Stimulated activated CD8-positive, alpha-beta memory T cell treated with anti-CD3 and anti-CD28 coated beads, Interleukin-15, amount 100 ng/mL, for 48 hours (primary cell): Measurements from ENCODE around the gene OVOL2.
A peak's percentile ranks its signal among the peaks of the same experiment; 100 is the strongest.

Source experiments
- DNase-seq, 2 donors: peaks; one replicate each; pipeline ENCODE4 v3.0.0-alpha.2; 2020; ENCODE audit warnings: low read depth in 2 of 2

The OVOL2 gene

DNA sequence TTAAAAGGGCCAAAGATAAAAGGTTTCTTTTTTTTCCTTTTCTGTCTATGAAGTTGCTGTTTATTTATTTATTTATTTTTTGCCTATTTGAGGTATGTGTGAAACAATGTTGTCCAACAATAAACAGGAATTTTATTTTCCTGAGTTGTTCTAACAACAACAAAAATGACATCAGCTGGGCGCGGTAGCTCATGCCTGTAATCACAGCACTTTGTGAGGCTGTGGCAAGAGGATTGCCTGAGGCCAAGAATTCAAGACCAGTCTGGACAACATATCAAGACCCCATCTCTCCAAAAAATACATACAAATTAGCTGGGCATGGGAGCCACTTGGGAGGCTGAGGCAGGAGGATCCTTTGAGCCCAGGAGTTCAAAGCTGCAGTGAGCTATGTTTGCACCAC lies 44.8 kb downstream of the OVOL2 start:
- DNase-seq = no peak

DNA sequence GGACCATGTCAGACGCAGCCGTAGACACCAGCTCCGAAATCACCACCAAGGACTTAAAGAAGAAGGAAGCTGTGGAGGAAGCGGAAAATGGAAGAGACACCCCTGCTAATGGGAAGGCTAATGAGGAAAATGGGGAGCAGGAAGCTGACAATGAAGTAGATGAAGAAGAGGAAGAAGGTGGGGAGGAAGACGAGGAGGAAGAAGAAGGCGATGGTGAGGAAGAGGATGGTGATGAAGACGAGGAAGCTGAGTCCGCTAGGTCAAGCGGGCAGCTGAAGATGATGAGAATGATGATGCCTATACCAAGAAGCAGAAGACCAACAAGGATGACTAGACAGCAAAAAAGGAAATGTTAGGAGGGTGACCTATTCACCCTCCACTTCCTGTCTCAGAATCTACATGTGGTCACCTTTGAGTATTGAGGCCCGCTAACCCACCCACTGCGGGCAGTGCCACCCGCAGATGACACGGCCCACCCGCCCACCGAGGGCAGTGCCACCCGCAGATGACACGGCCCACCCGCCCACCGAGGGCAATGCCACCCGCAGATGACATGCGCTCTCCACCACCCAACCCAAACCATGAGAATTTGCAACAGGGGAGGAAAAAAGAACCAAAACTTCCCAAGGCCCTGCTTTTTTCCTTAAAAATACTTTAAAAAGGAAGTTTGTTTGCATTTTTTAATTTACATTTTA lies 45.6 kb downstream of the OVOL2 start:
- DNase-seq = no peak

DNA sequence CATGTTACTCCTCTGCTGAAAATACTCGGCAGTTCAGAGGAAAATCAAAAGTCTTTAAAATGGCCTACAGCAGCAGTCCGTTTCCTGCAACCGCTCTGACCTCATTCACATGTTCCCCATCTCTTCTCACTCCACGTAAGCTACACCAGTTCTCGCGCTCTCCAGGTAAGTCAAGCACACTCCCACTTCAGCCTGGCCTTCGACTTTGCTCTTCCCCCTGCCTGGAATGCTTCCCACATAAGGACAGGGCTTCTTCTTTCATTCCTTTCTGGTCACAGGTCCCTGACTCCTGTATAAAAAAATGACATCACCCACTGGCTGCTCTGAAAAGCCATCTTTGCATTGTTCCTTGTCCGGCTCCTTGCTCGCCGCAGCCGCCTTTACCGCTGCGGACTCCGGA lies 46.2 kb downstream of the OVOL2 start:
- no peak for DNase-seq

- DNase-seq = no peak
Observed at GRCh38 chr20:18009116-18009515, 48.6 kb downstream of the OVOL2 start.

DNA sequence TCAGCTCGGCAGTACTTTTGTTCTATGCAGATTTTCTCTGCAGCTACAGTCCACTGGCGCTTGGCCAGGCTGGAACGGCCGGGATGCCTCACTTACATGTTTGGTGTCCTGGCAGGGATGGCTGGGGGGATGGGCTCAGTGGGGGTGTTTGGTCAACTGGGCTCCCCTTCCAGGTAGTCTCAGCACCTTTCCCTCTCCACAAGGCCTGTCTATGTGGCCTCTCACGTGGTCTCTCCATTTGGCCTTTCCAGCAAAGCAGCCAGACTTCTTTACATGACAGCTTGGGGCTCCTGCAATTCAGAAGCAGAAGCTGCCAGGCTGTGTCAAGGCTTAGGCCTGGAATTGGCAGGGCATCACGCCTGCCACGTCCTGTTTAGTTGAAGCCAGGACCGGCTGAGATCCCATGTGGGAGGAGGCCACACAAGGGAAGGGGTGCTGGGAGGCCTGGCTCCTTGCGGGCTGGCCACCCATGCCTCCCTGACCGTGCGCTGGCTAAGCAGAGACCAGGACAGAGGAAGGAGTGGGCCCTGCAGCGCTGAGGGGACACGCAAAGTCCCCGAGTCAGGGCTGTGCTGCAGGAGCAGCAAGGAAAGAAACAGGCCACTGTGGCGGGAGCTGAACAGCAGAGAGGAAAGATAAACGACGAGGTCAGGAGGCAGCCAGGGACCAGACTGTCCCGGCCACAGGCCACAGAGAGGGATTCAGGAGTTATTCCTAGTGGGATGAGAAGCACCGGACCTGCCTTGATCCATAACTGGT lies 50.0 kb downstream of the OVOL2 start:
- no peak for DNase-seq

- no peak for DNase-seq
Observed at GRCh38 chr20:18006684-18007083, 51.0 kb downstream of the OVOL2 start.

- DNase-seq = no peak
Observed at GRCh38 chr20:18005990-18006364, 51.7 kb downstream of the OVOL2 start.

GRCh38 chr20:18005170-18005989 lies 52.3 kb downstream of the OVOL2 start:
- no peak for DNase-seq

DNA sequence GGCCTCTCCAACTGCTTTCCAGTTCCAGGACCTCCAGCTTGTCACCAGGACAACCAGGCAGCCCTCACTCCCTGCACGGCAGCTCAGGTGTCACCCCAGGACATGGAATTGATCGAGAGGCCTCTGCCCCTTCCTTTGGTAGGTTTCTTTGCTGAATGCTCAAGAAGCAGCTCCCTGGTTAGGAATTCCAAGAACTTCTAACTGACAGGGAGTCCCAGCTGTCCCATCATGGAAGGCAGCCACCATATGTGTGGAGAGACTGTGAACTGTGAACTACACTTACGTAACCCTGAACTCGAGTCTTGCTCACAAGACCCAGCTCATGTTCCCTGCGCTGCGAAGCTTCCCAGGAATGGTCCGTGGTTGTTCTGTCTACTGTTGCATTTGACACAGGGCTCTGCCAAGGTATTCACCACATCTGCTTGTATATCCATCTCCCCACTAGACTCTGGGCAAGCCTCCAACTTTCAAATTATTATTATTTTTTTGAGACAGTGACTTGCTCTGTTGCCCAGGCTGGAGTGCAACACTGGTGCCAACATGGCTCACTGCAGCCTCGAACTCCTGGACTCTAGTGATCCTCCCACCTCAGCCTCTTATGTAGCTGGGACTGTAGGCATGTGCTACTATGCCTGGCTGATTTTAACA lies 53.2 kb downstream of the OVOL2 start:
- no peak for DNase-seq

- no peak for DNase-seq
Observed at GRCh38 chr20:18003897-18004296, 53.8 kb downstream of the OVOL2 start.

DNA sequence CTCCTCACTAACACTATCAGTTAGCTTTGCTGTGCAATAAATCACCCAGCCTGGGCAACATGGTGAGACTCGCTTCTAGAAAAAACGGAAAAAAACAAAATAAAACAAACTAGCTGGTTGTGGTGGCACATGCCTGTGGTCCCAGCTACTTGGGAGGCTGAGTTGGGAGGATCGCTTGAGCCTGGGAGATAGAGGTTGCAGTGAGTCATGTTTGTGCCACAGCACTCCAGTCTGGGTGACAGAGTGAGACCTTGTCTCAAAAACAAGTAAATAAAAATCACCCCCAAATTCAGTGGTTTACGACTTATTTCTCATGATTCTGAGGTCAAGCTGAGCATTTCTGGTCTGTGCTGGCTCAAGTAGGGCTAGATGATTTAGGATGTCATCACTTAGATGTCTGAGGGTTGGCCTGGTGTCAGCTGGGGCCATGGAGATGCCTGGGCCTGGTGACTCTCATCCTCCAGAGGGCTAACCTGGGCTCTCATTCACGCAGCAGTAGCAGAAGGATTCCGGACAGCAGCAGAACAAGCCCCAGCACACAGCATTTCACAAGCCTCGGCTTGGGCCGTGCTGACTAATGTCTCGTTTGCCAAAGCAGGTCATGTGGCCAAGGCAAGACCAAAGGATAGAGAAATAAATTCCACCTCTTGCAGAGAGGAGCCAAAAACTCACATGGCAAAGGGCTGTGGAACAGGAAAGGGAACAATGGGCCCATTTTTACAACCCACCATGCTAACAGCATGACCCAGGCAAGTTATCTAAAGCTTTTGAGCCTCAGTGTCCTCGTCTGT lies 56.4 kb downstream of the OVOL2 start:
- DNase-seq = no peak

GRCh38 chr20:17999566-17999965 lies 58.1 kb downstream of the OVOL2 start:
- DNase-seq = no peak

GRCh38 chr20:17998446-17998845 lies 59.3 kb downstream of the OVOL2 start:
- DNase-seq = no peak

GRCh38 chr20:17995967-17996819 lies 61.5 kb downstream of the OVOL2 start:
- peak; percentile 2 to 19 for DNase-seq

GRCh38 chr20:17993546-17993945 lies 64.2 kb downstream of the OVOL2 start:
- no peak for DNase-seq

GRCh38 chr20:17992847-17993513 lies 64.7 kb downstream of the OVOL2 start:
- DNase-seq = no peak

- DNase-seq = peak; percentile 40 to 46
Observed at GRCh38 chr20:17992224-17992637, 65.5 kb downstream of the OVOL2 start.

DNA sequence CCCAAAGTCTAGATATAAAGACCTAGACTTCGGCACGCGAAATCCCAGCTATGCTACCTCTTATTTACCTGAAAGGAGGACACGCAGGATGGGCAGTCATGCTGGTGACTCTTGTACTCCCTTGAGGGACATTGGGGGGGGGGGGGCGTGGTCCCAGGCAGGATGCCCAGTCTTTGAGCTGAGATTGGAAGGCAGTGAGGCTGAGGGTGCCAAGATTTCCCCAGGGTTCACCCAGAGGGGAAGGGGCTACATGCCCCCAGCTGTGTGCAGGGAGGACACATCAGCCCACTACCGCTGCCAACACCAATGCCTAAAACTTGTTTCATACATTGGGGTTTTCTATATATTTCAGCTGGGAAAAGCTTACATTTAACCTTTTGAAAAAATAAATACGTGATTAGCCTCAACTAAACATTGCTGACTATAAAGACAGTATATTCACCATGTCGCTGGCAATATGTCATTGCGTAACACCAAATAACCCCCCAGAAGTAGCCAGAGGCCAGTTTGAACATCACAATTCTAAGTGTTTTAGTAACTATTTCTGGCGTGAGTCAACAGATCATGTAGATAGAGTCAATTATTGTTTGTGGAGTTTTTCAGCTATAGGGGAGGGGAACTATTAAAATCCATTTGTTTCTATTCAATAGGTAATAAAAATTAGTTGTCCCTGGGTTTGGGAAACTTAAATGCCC lies 67.3 kb downstream of the OVOL2 start:
- DNase-seq = no peak

DNA sequence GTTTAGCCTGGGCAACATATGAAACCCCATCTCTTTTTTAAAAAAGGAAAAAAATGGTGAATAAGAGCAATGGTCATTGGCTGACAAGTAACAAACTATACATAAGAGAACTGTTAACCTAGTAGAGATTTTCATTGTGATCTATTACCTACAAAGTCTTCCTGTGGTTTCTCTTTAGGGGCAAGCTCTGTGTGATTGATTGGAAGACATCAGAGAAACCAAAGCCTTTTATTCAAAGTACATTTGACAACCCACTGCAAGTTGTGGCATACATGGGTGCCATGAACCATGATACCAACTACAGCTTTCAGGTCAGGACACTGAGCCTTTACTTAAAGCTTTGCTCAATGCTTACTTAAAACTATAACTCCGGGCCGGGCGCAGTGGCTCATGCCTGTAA lies 69.7 kb downstream of the OVOL2 start:
- no peak for DNase-seq
